ENCODE data around the gene PLEKHA6.

Gene PLEKHA6

GRCh38 chr1:204213668-204214662 lies 145.8 kb downstream of the PLEKHA6 start, which contains the start of gene GOLT1A:
Gene GOLT1A (minus strand): TSS chr1:204213988. CDS start chr1:204213906, 82 bp downstream.
- peak; percentile 61 to 91 (median 80) for DNase-seq
- intact Hi-C loops (cut with DNase I): loop anchor here (5.0 kb wide), 1 partner anchor 148 kb away; no protein-coding TSS in a partner anchor

GRCh38 chr1:204212715-204213114 lies 147.0 kb downstream of the PLEKHA6 start:
- intact Hi-C loops (cut with DNase I): loop anchor here (5.0 kb wide), 1 partner anchor 150 kb away; no protein-coding TSS in a partner anchor
- DNase-seq: peak in 1 of 42 donors; percentile 18

- intact Hi-C loops (cut with DNase I): loop anchor here (5.0 kb wide), 1 partner anchor 151 kb away; no protein-coding TSS in a partner anchor
- DNase-seq: peak in 1 of 42 donors; percentile 21
Observed at GRCh38 chr1:204211046-204211445, 148.7 kb downstream of the PLEKHA6 start.

GRCh38 chr1:204207136-204207616 lies 152.6 kb downstream of the PLEKHA6 start:
- DNase-seq: peak; percentile 50 to 89 (median 78)
- intact Hi-C loops (cut with DNase I): no loop called here

- intact Hi-C loops (cut with DNase I): no loop called here
- no peak for DNase-seq
Observed at GRCh38 chr1:204206121-204206520, 153.6 kb downstream of the PLEKHA6 start.

GRCh38 chr1:204205486-204205885 lies 154.2 kb downstream of the PLEKHA6 start:
- no peak for DNase-seq
- intact Hi-C loops (cut with DNase I): no loop called here

GRCh38 chr1:204204944-204205343 lies 154.8 kb downstream of the PLEKHA6 start:
- intact Hi-C loops (cut with DNase I): no loop called here
- no peak for DNase-seq

- intact Hi-C loops (cut with DNase I): no loop called here
- DNase-seq: no peak
Observed at GRCh38 chr1:204203206-204203767, 156.4 kb downstream of the PLEKHA6 start.

GRCh38 chr1:204202481-204202880 lies 157.2 kb downstream of the PLEKHA6 start:
- DNase-seq: no peak
- intact Hi-C loops (cut with DNase I): no loop called here

- intact Hi-C loops (cut with DNase I): no loop called here
- no peak for DNase-seq
Observed at GRCh38 chr1:204201348-204202040, 158.2 kb downstream of the PLEKHA6 start.

- DNase-seq: no peak
- intact Hi-C loops (cut with DNase I): no loop called here
Observed at GRCh38 chr1:204199579-204199978, 160.2 kb downstream of the PLEKHA6 start.

GRCh38 chr1:204198348-204199340 lies 161.1 kb downstream of the PLEKHA6 start:
- peak in 1 of 42 donors; percentile 53 for DNase-seq
- intact Hi-C loops (cut with DNase I): no loop called here

GRCh38 chr1:204197068-204197467 lies 162.7 kb downstream of the PLEKHA6 start:
- no peak for DNase-seq
- intact Hi-C loops (cut with DNase I): no loop called here

- intact Hi-C loops (cut with DNase I): no loop called here
- DNase-seq: no peak
Observed at GRCh38 chr1:204196068-204196795, 163.5 kb downstream of the PLEKHA6 start, which contains the start of gene KISS1. Gene KISS1 (minus strand): TSS chr1:204196491. CDS start chr1:204192876, 3,615 bp downstream.

GRCh38 chr1:204194771-204195170 lies 165.0 kb downstream of the PLEKHA6 start:
- peak in 1 of 42 donors; percentile 24 for DNase-seq
- intact Hi-C loops (cut with DNase I): no loop called here

- peak in 1 of 42 donors; percentile 7 for DNase-seq
- intact Hi-C loops (cut with DNase I): no loop called here
Observed at GRCh38 chr1:204194080-204194479, 165.6 kb downstream of the PLEKHA6 start.
